ENCODE results near the gene ADPRS. TPM values are rescaled to one million over a fixed set of nuclear protein-coding genes. Genes with fewer than 3 reads are reported as not detected.
A peak's percentile ranks its signal among the peaks of the same experiment; 100 is the strongest.

The ADPRS gene
- total RNA-seq, 1 experiment from 2014 or later = 73.6 TPM

DNA sequence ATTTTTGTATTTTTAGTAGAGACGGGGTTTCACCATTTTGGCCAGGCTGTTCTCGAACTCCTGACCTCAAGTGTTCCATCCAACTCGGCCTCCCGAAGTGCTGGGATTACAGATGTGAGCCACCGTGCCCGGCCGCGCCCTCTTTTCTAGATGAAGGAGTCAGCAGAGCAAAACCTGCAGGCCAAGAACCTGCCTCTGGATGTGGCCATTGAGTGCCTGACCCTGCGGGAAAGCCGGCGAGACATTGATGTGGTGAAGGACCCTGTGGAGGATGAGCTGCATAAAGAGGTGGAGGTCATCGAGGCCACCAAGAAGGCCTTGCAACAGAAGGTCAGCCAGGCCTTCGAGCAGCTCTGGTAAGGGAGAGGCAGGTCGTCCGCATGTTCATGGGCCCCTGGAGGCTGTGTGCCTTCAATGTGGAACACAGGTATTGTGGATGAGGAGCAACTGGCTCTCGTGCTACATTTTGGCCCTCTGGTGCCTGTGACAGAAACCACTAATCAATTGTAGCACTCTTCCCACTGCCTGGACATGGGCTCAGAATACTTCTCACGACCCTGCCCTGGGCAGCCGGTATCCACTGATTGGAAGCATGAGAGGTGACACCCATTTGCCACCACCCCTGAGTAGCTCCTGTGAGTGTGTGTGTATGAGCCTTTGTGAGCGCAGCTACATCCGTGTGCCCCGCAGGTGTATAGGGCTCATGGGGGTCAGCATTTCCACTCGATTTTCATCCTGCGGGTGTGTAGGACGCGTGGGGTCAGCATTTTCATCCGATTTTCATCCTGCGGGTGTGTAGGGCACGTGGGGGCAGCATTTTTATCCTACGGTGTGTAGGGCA lies 2.8 kb upstream of the ADPRS start:
- in situ Hi-C loops (cut with HindIII; ENCODE audit: low pct_unique_long_range_greater_than_20kb, low sequenced_read_pairs) = no loop called here
- DNase-seq (ENCODE audit: low read depth) = no peak

DNA sequence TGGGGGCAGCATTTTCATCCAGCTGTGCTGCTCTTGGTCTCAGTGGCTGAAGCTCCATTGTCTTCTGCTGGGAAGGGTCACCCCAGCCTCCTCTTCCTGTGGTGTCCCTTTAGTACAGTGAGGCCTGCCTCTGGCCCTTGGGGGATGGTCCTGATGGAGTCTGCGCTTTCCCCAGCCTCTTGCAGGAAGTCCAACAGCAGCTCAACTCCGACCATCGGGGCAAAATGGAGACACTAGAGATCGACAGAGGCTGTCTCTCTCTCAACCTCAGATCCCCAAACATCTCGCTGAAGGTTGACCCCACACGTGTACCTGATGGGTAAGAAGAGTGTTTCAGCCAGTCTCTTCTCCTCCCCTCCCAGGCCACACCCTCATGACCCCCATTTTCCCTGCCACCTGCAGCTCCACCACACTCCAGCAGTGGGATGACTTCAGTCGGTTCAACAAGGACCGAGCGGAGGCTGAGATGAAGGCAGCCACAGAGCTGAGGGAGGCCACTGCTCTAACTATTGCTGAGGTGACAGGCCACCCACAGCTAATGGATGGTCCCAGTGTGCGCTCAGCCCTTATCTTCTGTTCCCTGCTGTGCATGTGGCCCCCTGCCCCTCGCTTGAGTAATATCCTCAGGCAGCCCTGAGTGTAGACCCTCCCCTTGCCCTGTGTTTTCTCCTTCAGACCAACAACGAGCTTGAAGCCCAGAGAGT lies 2.0 kb upstream of the ADPRS start:
- DNase-seq (ENCODE audit: low read depth) = no peak
- in situ Hi-C loops (cut with HindIII; ENCODE audit: low pct_unique_long_range_greater_than_20kb, low sequenced_read_pairs) = no loop called here

DNA sequence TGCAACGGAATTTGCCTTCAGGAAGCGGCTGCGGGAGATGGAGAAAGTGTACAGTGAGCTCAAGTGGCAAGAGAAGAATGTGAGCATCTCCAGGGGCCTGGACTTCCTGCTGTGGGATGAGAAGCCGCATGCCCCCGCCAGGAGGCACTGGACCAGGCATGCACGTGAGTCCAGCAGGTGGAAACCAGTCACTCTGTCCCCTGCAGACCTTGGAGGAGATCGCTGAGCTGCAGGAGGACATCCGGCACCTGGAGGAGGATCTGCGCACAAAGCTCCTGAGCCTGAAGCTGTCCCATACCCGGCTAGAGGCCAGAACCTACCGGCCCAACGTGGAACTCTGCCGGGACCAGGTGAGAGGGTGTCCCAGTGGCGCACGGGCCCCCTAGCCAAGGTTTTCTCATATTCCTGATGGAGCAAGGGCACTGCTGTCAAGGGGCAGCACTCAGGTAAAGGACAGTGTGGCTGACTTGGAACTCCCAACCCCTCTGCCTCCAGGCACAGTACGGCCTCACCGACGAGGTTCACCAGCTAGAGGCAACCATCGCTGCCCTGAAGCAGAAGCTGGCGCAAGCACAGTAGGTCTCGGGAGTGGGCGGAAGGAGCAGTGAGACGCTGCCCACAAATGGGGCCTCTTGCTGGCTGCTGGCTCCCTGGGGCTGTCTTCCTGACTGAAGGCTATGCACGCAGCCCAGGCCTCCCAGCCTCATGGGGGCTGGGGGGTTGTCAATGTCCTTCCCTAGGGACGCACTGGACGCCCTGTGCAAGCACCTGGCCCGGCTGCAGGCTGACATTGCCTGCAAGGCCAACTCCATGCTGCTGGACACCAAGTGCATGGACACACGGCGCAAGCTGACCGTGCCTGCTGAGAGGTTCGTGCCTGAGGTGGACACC lies 1.2 kb upstream of the ADPRS start:
- DNase-seq (ENCODE audit: low read depth) = no peak
- in situ Hi-C loops (cut with HindIII; ENCODE audit: low pct_unique_long_range_greater_than_20kb, low sequenced_read_pairs) = no loop called here

DNA sequence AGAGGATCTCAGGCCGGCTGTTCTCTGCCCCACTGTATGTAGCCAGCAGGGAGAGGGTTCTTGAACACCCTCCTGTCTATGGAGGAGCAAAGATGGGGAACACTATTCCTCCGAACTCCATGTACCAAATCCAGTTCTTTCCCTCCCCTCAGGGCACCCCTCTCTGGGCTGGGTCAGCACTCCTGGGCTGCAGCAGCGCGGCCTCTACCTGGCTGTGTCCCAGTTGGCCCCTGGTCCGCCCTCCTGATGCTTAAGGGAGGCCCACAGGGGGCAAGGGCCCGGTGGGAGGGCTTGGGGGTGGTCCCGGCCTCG lies 471 bp upstream of the ADPRS start:
- no peak for DNase-seq (ENCODE audit: low read depth)
- in situ Hi-C loops (cut with HindIII; ENCODE audit: low pct_unique_long_range_greater_than_20kb, low sequenced_read_pairs) = no loop called here

DNA sequence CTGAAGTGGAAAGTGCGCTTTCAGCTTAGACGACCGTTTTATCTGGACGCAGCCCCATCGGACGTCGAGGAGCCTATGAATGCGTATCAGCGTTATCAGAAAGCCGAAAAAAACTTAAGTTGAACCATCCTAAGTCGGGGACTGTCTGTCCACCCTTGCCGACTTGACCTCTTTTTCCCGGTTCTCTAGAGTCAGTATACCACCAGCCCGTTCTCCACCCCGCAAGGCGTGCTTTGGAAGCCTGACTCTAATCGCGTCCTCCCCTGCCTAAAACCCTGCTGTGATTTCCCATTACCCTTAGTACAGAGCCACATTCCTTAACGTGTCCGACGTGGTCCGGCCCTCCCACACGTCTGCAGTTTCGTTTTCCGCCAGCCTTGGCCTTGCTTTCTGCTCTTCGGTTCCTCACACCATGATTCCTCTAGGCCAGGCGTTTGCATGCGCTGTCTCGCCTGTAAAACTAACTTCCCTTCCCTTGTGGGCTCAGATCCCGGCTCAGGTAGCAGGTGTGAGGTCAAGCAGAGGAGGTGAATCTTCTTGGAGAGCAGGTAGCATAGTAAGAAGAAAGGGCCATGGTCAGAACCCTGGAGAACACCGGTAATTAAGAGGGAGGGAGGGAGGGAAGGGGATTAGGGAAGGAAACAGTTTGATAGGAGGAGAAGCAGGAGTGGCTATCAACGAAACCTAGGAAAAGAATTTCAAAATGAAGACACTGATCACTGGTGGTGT lies 865 bp downstream of the ADPRS start:
- in situ Hi-C loops (cut with HindIII; ENCODE audit: low pct_unique_long_range_greater_than_20kb, low sequenced_read_pairs) = no loop called here
- DNase-seq (ENCODE audit: low read depth) = peak; percentile 44

DNA sequence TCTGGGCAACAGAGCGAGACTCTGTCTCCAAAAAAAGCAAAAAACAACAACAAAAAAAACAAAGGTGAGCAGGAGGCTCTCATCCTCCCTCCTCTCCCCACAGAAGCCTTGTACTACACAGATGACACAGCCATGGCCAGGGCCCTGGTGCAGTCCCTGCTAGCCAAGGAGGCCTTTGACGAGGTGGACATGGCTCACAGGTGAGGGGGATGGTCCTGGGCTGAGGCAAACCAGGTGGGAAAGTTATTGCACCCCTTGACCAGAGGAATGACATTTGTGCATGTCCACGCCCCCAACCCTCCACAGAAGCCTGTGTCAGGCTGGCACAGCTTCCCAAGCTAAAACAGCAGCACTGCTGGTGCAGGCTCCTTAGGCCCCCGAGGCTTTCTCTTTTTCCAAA lies 2.4 kb downstream of the ADPRS start:
- DNase-seq (ENCODE audit: low read depth) = no peak
- in situ Hi-C loops (cut with HindIII; ENCODE audit: low pct_unique_long_range_greater_than_20kb, low sequenced_read_pairs) = no loop called here

DNA sequence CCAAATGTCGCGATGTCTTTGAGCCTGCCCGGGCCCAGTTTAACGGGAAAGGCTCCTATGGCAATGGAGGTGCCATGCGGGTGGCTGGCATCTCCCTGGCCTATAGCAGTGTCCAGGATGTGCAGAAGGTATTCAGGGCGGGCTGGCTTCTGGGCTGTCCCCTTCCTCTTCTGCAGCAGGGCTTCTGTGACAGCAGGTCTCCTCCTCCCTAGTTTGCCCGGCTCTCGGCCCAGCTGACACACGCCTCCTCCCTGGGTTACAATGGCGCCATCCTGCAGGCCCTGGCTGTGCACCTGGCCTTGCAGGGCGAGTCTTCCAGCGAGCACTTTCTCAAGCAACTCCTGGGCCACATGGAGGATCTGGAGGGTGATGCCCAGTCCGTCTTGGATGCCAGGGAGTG lies 3.0 kb downstream of the ADPRS start:
- in situ Hi-C loops (cut with HindIII; ENCODE audit: low pct_unique_long_range_greater_than_20kb, low sequenced_read_pairs) = no loop called here
- no peak for DNase-seq (ENCODE audit: low read depth)

DNA sequence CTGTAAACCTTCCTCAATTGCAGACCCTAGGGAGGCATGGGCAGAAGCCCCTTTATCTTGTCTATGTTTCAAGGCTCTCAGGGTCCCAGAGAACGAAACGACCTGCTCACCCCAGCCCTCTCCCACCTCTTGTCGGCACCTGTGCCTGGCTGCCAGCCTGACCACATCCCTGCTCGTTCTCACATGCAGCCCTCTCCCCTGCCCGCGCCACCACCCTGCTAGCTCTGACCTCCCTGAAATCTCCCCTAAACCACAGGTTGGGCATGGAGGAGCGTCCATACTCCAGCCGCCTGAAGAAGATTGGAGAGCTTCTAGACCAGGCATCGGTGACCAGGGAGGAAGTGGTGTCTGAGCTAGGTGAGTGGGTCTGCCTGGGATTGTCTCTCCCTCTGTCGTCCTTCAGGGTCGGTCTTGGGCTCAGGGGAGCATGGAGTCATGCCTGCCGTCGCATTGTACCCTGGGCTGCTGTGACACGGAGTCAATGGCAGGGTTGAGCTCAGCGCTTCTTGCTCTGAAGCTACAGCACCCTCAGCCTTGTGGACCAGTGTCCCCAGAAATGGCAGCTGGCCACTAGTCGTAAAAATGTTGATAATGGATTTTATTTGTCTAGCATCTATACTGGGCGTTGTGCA lies 3.6 kb downstream of the ADPRS start:
- in situ Hi-C loops (cut with HindIII; ENCODE audit: low pct_unique_long_range_greater_than_20kb, low sequenced_read_pairs) = no loop called here
- no peak for DNase-seq (ENCODE audit: low read depth)

DNA sequence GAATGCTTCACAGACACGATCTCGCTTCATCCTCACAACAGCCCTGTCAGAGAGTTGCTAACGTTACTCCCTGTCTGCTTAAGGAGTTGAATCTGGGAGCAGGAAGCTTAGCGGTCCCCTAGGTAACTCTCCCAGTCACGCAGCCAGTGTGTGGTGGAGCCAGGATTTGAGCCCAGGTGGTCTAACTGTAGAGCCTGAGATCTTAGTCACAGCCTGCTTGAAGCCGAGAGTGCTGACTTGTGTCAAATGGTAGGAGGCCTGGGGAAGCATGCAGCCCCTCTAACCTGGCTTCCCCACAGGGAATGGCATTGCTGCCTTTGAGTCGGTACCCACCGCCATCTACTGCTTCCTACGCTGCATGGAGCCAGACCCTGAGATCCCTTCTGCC lies 4.1 kb downstream of the ADPRS start:
- DNase-seq (ENCODE audit: low read depth) = no peak
- in situ Hi-C loops (cut with HindIII; ENCODE audit: low pct_unique_long_range_greater_than_20kb, low sequenced_read_pairs) = no loop called here

DNA sequence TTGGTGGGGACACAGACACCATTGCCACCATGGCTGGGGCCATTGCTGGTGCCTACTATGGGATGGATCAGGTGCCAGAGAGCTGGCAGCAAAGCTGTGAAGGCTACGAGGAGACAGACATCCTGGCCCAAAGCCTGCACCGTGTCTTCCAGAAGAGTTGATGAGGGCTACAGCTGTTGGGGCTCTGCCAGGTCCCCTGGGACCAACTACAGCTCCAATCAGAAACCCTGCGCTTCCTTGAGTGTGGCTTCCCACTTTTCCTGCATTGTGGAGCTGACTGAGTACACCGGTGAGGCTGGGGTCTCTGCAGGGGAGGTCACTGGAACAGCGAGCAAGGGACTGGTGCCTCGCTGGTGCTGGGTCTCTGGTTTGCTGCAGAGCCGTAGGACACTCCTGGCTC lies 4.5 kb downstream of the ADPRS start:
- in situ Hi-C loops (cut with HindIII; ENCODE audit: low pct_unique_long_range_greater_than_20kb, low sequenced_read_pairs) = no loop called here
- no peak for DNase-seq (ENCODE audit: low read depth)

DNA sequence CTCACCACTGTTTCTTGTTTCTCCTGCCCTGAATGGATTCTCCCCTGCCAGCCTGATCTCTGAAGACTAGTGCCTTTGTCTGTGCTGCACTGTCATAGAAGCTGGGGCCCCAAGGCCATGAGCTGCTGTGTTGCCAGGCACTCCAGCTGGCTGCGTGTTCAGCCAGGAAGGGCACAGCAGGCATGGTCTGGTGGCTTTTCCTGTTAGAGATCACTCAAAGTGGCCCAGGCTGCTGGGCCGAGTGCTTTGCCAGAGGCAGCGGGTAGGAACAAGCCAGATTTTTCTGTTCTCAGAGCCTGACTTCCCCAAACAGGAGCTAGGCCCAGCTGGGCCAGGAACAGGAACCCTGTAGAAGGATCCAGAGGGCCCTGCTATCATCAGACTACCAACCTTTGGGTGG lies 5.2 kb downstream of the ADPRS start:
- DNase-seq (ENCODE audit: low read depth) = no peak
- in situ Hi-C loops (cut with HindIII; ENCODE audit: low pct_unique_long_range_greater_than_20kb, low sequenced_read_pairs) = no loop called here

DNA sequence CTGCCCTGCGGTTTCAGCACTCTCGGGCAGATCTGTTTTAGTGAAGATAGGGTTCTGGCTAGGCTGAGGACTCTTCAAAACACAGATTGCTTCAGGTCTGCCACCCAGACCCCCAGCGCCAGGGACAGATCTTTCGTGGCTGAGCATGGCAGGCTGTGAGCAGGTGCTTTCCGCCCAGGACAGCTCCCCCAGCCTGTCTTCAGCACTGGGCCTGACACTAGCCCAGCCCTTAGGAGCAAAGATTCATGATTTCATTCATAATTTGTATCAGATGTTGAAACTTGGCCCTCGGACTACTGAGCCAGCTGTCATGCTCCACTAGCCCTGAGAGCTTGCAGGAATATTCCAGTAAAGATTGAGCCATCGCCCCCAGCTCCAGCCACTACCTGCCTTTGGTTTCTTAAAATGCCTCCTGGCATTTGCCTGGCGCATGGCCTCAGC lies 5.9 kb downstream of the ADPRS start:
- in situ Hi-C loops (cut with HindIII; ENCODE audit: low pct_unique_long_range_greater_than_20kb, low sequenced_read_pairs) = no loop called here
- DNase-seq (ENCODE audit: low read depth) = no peak

DNA sequence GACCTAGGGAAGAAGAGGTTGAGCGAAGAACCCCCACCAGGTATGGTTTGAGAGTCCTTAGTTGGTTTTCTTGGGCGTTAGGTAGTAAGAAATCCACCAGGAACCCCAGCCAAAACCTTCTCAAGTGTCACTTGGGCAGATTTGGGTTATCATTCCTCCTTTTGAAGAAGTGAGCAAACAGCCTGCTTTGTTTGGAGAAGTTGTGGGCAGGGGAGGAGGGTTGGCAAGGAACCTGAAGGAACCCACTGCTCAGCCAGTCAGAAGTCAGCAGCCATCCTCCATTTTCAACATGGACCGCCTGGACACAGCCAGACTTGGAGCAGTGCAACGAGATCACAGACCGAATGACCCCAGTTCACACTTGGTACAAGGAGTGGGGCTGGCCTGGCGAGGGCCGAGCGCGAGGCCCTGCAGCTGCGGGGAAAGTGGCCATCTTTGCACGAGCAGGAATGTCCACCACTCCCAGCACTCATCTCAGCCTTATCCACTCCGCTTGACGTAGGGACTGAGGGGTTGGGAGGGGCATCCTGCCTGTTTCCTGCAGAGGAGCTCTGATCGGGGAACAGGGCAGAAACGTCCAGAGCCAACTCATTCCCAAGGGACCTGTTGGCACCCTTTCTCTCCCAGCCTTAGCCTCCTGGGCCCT lies 7.2 kb downstream of the ADPRS start:
- no peak for DNase-seq (ENCODE audit: low read depth)
- in situ Hi-C loops (cut with HindIII; ENCODE audit: low pct_unique_long_range_greater_than_20kb, low sequenced_read_pairs) = no loop called here

DNA sequence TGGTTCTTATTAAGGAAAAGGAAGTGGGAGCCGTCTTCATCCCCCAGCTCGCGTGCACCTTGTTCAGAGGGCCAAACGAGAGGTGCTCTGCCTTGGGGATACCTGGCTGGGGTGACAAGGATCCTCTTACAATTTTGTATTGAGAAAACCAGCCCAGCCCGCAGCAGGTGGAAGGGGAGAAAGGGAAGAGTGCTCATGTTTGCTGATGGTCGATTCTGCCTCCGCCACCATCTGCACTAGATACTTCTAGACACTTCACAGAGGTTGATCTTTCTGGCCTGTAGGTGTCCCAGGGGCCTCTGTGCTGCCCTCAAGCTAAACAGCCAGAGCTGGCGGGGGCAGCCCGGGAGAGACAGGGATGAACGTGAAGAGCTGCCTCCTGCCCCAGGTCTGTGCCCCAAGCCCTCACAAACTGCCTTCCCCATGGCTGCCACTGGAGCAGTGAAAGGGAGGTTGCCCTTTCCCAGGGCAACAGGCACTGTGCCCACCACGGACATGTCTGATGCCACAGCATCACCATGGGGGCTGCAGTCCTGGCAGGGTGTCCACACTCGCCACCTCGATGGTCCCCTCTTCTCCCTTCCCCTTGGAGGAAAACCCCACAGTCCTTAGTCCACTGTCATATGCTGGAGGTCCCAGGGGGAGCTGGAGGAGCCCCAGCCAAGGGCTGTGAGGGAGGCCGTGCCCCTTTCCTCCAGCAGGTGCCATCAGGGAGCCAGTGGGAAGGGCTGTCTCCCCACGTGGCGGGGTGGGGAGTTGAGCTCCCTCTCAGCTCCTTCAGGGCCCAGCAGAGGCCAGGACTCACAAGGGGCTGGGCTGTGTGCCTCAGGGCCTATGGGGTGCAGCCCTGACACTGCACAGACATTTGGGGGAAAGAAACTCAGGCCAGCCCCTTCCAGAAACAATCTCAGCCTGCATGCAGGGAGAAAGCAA lies 8.1 kb downstream of the ADPRS start:
- no peak for DNase-seq (ENCODE audit: low read depth)
- in situ Hi-C loops (cut with HindIII; ENCODE audit: low pct_unique_long_range_greater_than_20kb, low sequenced_read_pairs) = no loop called here

DNA sequence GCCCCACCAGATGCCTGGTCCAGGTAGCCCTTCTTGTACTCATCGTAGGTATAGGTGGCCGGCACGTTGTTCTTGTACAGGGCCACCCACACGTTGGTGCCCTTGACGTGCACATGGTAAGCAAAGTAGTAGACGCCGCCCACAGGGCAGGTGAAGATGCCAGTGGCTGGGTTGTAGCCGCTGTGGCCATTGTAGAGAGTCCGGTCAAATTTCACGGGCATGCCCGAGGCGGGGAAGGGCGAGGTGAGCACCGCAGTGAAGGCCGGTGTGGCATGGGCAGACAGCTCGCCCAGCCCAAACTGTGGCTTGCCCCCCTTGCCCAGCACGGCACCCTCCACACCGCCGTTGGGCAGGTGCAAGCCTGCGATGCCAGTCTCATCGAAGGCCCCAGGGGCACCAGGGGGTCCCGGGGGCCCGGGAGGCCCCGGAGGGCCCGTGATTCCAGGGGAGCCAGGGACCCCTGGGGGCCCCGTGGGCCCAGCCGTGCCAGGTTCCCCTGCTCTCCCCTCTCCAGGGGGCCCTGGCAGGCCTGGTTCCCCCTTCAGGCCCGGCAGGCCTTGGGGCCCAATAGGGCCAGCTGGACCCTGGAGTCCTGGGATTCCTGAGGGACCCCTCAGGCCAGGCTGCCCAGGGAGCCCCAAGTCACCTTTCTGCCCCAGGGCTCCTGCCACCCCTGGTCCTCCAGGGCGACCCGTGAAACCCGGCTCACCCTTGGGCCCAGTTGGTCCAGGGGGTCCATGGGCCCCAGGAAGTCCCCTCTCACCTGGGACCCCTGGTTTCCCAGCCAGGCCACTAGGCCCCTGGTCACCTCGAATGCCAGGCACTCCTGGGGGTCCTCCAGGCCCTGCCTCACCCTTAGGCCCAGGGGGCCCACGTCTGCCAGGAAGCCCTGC lies 9.2 kb downstream of the ADPRS start:
- in situ Hi-C loops (cut with HindIII; ENCODE audit: low pct_unique_long_range_greater_than_20kb, low sequenced_read_pairs) = no loop called here
- DNase-seq (ENCODE audit: low read depth) = no peak
